HG03280 (cell line): ENCODE data around the gene C4orf36.

ENCODE experiments used
- ATAC-seq: cut with Tn5 transposase; IDR thresholded peaks from one replicate; pipeline ENCODE4 v1.9.1; 2021; ENCODE audit warnings: mild to moderate bottlenecking, moderate library complexity; ENCODE audit not compliant: unreplicated experiment

C4orf36 gene

GRCh38 chr4:86857341-86858052, 34.7 kb downstream of the C4orf36 start:
- no peak for ATAC-seq

- ATAC-seq: no peak
Observed at GRCh38 chr4:86856896-86857295, 35.3 kb downstream of the C4orf36 start.

GRCh38 chr4:86855572-86855971, 36.6 kb downstream of the C4orf36 start:
- no peak for ATAC-seq

GRCh38 chr4:86853209-86853608, 39.0 kb downstream of the C4orf36 start:
- ATAC-seq: no peak

DNA sequence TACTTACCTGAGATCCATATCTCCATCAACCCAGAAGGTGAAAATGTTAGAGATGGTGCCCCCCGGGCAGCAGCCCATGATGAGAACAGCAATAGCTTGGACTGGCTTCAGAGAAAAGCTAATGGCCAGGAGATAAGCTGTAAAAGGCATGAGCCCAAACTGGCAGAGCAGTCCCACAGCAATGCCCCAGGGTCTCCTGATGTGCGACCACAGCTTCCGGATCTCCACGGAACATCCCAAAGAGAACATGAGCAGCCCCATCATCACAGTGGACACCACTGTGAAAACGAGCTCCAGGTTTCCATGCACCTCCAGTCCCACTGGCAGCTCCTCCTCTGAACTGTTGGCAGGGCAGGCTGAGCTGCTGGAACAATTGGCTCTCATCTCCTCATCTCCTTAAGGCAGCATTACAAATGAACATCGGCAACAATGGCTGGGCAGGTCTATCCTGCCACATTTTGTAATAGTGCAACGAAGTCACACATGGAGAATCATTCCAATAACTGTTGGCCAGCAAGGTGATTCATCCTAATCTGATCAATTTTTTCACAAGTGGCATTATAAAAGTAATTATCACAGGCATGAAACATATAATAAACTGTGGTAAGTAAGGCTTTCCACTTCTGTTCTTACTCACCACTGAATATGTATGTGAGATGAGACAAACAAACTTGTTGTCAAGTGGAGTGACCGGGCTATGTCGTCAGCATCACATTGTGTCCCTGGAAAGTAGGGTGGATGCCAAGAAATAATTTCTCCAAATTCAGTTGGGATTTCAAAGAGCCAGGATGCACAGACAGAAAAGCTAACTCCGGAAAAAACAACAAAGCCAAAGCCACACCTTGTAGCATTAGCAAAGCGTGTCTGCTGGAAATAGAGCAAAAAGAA, 43.2 kb downstream of the C4orf36 start, which contains the start of gene SLC10A6:
Gene SLC10A6, minus strand, starts transcription at position 653 of the 888 bp plus-strand sequence. Its CDS starts 269 bp downstream, at position 384.
- ATAC-seq: no peak

DNA sequence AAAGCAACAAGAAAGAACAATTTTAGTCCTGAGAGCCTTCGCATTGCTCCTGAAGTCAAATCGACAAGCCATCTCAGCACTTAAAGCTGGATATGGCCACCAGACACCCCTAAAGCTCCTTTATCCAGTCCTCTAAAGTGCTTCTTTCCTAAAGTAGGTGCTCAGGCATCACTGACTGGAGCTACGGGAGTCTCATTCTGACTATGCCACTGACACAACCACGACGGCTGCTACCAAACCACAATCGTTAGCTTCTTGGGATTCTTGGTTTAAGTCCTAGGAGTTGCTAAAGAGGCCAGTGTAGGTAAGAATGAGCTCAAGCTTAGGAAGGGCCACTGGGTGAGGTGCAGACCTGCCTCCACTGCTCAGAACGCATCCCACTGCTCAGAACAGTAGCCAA, 44.1 kb downstream of the C4orf36 start:
- no peak for ATAC-seq

DNA sequence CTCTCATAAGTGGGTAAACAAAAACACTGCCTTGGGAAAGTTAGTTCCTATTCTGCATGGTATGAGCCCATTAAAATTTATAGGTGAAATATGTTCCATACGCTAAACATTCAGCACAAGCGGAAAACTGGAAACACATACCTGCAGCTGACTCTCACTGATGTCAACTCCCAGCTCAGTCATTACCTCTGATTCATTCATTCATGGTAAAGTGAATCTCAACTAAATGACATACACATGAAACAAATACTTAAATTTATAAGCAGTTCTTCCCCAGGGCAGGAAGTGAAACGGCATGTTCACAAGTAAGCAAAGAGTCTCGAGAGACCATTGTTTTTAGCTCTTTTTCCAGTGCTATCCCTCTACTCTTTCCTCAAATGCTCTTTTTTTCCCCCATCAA, 44.7 kb downstream of the C4orf36 start:
- no peak for ATAC-seq

DNA sequence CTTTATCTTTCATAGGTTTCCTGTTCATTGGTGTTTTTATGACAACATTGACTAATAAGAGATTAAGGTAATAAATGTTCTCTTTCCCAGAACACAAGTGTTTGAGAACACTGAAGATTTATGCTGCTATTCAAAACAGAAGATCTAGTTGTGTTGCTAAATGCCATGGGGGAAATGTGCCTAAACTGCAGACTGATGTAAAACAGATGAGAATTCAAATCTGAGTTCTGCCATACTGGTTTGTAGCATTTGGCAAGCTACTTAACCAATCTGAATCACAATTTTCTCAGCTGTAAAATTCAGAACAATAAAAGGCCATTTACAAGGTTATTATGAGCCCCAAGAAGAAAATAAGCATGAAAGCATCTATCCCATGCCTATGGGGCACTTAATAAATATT, 45.3 kb downstream of the C4orf36 start:
- no peak for ATAC-seq

DNA sequence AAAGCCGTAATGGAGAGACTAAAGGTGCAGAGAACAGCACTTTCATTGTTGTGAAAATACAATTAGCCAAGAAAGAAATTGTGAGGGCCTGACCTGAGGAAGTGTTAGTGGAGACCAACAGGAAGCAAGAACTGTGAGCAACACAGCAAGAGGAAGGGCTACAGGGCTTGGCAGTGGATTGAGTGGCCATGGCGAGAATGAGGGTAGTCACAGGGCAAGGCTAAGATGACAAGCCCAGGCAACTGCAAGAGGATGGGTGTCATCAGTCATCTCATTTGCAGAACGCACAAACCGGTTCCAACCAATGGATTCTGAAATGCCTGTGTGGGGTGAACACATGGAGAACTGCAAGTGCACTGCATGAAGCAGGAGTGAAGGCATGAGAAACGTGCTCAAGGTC, 46.6 kb downstream of the C4orf36 start:
- ATAC-seq: no peak

GRCh38 chr4:86841309-86841708, 50.9 kb downstream of the C4orf36 start:
- ATAC-seq: no peak

DNA sequence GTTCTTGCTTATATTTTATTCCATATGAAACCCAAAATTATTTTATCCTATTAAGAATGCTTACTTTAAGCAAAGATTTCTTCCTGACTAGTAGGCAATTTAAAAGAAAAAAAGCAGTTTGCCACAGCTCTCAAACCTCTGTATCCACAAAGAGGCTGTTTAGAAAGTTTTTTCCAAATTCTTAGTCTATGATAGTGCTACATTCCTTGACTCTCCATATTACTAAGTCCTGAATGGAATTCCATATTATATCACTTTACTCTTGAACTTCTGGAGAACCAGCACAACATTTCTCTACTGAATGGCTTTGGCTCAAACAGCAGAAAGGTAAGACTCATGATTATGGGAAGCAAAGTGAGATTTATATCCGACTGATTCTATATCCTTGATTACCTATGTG, 51.4 kb downstream of the C4orf36 start:
- ATAC-seq: no peak

DNA sequence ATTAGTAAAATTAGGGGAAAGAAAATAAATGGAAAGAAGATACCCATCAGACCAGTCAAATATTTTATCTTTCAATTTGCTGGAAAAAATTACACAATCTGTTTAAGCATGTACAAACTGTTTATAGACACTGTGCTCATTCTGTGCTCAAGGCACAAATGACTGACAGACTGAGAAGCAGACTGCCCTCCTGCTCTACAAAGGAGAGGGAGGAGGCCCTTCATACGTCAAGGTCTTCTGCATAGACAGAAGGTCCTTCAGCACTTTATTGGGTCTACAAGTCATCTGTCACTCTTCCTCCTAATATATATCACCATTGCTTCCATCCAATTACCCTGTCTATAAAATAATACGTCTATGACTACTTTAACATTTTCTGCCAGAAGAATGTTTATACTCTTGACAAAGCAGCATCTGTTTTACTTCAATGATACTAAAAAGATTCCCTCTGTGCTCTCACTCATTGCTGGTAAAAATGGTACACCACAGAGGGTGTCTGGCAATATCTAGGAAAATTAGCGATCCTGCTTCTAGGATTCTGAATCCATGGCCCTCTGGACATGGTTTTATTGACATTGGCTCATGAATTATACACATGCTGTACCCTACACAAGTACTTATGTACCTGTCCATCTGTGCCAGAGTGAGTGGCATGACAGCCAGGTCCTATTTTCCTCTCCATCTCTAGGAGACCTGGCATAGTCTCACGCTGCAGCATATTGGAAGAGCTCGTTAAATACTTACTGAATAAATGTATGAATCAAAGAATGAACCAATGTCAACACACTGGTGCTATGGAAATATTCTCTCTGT, 54.3 kb downstream of the C4orf36 start:
- ATAC-seq: no peak

DNA sequence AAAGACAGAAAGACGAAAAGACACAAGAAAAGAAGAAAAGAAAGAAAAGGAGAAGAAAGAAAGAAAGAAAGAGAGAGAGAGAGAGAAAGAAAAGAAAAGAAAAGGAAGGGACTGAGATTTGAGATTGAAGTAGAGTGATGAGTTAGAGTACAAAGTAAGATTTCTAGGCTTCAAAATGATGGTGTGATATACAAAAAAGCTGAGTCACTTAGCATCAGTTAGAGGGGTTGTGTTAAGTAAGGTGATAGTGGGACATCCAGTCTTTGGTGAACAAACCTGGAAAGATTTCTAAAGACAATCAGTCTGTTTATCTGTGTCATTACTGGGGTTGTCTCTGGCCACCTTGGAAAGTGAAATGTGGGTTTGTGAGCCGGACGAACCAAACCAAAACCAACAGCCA, 56.5 kb downstream of the C4orf36 start:
- no peak for ATAC-seq

GRCh38 chr4:86834901-86835300, 57.3 kb downstream of the C4orf36 start:
- ATAC-seq: no peak

- ATAC-seq: no peak
Observed at GRCh38 chr4:86833615-86834014, 58.6 kb downstream of the C4orf36 start.

DNA sequence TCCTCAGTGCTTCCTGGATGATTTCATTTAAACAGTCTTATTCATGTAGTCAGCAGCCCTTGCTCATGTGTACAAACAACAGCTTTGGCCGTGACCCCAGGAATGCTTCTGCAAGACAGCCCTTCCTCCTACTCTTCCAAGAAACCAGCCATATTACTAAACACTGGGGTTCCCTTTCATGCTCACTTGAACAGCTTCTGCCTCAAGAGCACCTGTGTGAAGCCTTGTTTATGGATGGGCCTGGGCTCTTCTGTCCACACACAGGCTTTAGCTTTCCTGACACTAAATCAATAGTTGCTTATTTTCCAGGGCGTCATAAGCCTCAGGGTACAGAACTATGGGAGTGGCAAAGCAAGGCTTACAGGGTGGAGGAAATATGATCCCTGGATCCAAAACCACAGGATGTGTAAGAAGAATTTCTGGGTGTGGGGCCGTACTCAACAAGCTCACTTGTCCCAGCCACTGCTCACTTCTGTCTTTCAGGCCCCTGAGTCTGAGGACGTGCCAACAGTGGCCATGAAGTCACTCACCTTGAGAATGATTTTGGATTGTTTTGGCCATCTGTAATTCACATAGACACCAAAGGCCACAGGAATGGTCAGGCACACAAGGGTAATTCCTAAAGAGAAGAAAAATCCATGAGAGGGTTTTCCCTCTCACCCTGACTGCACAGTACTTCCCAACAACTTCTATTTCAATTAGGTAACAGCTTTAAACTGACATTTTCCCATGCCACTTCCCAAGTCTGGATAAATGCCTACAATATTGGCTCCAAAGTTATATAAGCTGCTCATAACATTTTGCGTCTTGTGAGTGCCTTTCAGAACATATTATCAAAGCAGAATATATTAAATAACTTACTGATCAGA, 60.7 kb downstream of the C4orf36 start:
- no peak for ATAC-seq
